HG03457 (cell line): ENCODE data around the gene EEF2K.
"Not testable (repeated sequence)": the region's sequence is repeated elsewhere in the genome, so short reads cannot be mapped to it uniquely, and the experiment has no call there.

Experiments used
- ATAC-seq: cut with Tn5 transposase; IDR thresholded peaks from one replicate; pipeline ENCODE4 v1.9.1; 2021; ENCODE audit warnings: moderate number of reproducible peaks; ENCODE audit not compliant: unreplicated experiment

EEF2K gene

GRCh38 chr16:22207715-22208360, 1.8 kb downstream of the EEF2K start:
- ATAC-seq = no peak

GRCh38 chr16:22210285-22210684, 4.2 kb downstream of the EEF2K start:
- no peak for ATAC-seq

GRCh38 chr16:22210854-22211253, 4.8 kb downstream of the EEF2K start:
- no peak for ATAC-seq

GRCh38 chr16:22213236-22213635, 7.2 kb downstream of the EEF2K start:
- ATAC-seq = no peak

GRCh38 chr16:22213801-22214200, 7.7 kb downstream of the EEF2K start:
- no peak for ATAC-seq

- no peak for ATAC-seq
Observed at GRCh38 chr16:22214402-22214801, 8.3 kb downstream of the EEF2K start.

GRCh38 chr16:22214889-22215288, 8.8 kb downstream of the EEF2K start:
- ATAC-seq = no peak

GRCh38 chr16:22216191-22216831, 10.2 kb downstream of the EEF2K start:
- no peak for ATAC-seq

GRCh38 chr16:22216832-22217225, 10.8 kb downstream of the EEF2K start:
- ATAC-seq = not testable (repeated sequence)

GRCh38 chr16:22217890-22218730, 12.0 kb downstream of the EEF2K start:
- peak; percentile 77 for ATAC-seq

- ATAC-seq = no peak
Observed at GRCh38 chr16:22219389-22220068, 13.5 kb downstream of the EEF2K start.

GRCh38 chr16:22220069-22220440, 14.0 kb downstream of the EEF2K start:
- no peak for ATAC-seq

- no peak for ATAC-seq
Observed at GRCh38 chr16:22220714-22221113, 14.6 kb downstream of the EEF2K start.

- no peak for ATAC-seq
Observed at GRCh38 chr16:22222006-22222405, 15.9 kb downstream of the EEF2K start.

- ATAC-seq = no peak
Observed at GRCh38 chr16:22222998-22223397, 16.9 kb downstream of the EEF2K start.

- no peak for ATAC-seq
Observed at GRCh38 chr16:22225060-22225459, 19.0 kb downstream of the EEF2K start.

- no peak for ATAC-seq
Observed at GRCh38 chr16:22229889-22230288, 23.8 kb downstream of the EEF2K start.

GRCh38 chr16:22232277-22233036, 26.4 kb downstream of the EEF2K start:
- no peak for ATAC-seq

GRCh38 chr16:22233037-22233372, 26.9 kb downstream of the EEF2K start:
- no peak for ATAC-seq

GRCh38 chr16:22235839-22236745, 30.0 kb downstream of the EEF2K start:
- no peak for ATAC-seq
